ENCODE data around the gene BLVRA.

Gene BLVRA

GRCh38 chr7:43750016-43750887 is 8.2 kb upstream of the BLVRA start:
- no peak for DNase-seq

DNA sequence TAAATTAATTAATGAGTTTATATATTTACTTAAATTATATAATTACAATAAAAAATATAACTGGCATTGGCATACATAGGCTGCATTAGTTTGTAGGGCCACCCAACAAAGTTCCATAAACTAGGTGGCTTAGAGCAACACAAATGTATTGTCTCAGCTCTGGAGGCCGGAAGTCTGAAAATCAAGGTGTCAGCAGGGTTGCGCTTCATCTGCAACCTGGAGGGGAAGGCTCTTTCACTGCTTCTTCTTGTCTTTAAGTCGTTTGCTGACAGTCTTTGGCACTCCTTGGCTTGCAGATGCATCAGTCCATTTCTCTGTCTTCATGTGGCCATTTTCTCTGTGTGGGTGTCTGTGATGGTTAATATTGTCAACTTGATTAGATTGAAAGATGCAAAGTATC is 6.1 kb upstream of the BLVRA start:
- no peak for DNase-seq

DNA sequence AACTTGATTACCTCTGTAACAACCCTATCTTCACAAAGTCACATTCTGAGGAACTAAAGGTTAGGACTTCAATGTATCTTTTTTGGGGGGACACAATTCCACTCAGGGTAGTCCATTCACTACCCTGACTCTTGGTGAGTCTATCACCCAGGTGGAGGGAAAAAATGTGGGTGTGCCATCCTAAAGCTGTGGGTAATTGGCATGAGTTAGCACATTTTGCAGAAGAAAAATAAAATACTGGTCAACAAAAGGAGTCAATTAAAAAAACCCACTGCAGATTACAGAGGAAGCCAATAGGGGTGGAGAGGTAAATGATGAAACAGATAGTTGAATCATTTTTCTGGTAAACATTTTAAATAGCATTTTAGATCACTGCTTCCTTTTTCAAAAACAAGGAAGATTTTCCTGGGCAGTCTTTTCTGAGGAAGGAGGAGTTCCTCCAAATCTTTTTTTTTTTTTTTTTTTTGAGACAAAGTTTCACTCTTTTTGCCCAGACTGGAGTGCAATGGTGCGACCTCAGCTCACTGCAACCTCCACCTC is 5.1 kb upstream of the BLVRA start:
- no peak for DNase-seq

GRCh38 chr7:43753843-43754242 is 4.6 kb upstream of the BLVRA start:
- DNase-seq, result no peak

DNA sequence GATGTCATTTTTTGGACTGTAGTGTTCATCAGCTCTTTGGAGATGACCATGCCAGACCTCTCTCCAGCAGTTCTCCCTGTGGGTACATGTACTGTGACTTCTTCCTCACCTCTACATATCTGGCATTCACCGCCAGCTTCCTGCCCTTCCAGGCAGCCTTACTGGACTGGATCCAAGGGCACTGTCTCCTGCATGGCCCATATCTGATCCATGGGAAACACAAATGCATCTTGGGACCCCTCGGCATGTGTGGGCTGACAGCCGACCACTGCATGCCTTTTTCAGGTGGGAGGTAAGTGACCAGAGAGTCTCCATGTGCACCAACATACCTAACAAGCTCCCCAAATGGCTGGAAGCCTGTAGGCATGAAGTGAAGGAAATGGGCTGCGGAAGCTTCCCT is 3.9 kb upstream of the BLVRA start:
- no peak for DNase-seq

DNA sequence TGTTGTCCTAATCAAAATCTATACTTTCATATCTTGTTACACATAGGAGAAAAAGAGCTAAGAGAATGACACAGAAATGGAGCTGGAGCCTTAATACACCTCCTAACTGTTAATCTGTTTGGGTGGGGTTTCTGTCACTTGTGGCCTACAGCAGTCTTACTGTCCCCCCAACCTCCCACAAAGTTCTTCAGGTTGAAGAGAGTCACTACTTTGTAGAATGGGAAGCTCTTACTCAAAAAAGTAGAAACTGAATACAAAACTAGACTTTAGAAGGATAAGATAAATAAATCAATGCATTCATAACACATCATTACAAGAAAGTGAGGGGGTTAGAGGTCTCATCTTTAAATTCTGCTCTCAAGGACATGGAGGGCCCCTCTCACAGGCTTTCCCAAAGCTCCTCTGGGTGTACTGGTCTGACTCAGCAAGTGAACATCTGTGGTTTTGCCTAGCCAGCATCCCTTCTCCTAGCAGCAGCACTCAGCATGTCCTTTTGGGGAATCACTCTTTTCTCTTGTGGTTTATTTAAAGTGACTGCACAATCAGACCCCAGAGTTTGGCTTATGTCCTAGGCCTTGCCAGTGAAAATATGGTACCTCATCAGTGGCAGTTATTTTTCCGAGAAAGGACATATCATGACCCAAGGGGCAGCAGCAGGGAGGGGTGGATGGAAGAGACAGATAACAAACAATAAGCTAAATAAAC is 2.0 kb upstream of the BLVRA start:
- DNase-seq, result no peak

DNA sequence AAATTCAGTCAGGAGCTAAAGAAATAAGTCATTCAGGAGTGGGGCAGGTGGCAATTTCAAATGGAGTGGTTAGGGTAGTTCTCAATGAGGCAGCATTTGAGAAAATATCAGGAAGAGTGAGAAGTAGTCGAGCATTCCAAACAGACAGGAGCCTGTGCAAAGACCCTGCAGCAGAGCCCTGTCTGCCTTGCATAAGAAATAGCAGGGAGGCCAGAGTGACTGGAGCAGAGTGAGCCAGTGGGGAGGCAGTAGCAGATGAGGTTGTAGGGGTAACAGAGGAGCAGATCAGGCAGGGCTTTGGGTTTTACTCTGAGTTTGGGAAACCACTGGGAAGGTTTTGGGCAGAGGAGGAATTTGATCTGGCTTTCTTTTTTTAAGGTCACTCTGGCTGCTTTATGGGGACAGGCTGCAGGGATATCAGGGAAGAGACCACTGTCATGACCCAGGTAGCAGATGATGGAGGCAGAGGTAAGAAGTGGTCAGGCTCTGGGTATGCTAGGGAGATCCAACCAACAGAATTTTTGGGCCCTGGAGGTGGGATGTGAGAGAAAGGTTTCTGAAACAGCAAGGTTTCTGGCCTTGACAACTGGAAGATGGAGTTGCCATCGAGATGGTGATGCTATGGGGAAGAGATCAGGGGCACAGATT is 1.3 kb upstream of the BLVRA start:
- no peak for DNase-seq

GRCh38 chr7:43758822-43759683 is 573 bp downstream of the BLVRA start:
- peak; percentile 9 to 82 for DNase-seq

- no peak for DNase-seq
Measured at GRCh38 chr7:43760861-43761260, 2.4 kb downstream of the BLVRA start.

GRCh38 chr7:43761382-43761781 is 2.9 kb downstream of the BLVRA start:
- DNase-seq, result no peak

DNA sequence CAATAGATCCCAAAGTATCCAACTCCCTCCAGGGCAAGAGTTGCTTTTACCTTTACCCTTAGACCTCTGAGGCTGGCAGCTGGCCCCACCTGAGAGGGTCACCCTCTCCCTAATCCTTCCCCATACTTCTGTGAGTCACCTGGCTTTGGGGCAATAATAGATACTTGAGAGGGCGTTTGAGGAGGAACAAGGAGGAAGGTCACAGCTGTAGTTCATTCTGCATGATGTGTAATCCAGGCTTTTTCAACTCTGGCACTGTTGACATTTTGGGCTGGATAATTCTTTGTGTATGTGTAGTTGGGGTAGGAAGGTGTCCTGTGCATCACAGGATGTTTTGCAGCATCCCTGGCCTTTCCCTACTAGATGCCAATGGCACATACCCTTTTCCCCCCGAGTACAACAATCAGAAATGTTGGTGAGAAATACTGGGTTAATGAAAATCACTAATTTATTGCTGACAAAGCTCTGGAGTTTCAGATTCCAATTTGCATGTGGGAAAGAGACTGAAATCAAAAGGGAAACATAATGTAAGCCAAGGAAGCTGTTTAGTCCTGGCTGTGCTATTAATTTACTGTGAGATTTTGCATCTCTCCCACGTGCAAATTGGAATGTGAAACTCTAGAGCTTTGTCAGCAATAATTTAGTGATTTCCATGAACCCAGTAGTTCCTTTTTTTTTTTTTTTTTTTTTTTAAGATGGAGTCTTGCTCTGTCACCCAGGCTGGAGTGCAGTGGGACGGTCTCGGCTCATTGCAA is 3.6 kb downstream of the BLVRA start:
- DNase-seq, result peak in 1 of 2 experiments; percentile 40

DNA sequence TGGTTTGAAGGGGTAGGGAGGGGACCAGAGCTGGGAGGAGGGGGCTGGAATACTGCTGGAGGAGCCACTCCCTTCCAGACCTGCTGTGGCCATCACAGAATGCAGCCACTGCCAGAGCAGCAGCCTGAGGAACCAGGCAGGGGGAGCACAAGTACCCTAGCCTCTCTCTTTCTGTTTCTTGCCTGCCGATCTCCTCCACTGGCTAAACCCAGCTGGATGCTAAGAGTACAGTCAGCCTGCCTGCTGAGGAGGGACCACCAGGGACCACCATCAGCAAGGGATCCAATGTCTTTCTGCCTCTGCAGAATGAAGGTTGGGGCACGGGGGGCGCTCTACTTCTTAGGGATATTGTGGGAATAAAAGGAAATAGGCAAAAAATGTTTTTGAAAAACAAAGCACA is 4.7 kb downstream of the BLVRA start:
- DNase-seq, result no peak

DNA sequence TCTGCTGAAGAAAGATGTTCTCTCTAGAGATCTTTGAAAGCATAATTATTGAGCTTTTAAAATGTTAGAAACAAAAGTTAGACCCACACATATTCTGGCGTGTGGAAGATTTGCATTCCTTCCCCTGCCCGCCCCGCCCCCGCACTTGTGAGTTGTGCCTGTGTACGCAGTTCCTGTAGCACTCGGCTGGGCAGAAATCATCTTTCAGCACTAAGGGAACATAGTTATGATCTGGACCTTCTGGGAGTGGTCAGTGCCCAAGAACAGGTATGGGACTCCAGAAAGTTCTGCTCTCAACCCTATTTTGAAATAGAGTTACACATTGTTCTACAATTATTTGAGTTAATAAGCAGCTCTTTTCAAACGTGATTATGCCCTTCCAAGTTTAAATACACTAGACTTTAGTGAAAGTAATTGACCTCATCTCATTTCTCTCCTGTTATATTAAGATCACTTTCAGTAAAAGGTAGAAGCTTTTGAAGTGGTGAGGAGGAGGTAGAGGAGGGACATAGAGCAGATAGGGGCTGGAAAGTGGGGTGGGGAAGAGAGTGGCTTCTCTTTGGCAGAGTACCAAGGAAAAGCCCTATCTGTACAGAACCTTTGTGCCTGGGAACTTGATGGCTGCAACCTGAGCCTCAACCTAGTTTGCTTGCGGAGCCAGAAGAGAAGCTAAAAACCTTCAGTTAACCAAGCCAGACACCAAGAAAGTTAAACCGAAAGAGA is 5.7 kb downstream of the BLVRA start:
- peak; percentile 11 to 68 for DNase-seq

DNA sequence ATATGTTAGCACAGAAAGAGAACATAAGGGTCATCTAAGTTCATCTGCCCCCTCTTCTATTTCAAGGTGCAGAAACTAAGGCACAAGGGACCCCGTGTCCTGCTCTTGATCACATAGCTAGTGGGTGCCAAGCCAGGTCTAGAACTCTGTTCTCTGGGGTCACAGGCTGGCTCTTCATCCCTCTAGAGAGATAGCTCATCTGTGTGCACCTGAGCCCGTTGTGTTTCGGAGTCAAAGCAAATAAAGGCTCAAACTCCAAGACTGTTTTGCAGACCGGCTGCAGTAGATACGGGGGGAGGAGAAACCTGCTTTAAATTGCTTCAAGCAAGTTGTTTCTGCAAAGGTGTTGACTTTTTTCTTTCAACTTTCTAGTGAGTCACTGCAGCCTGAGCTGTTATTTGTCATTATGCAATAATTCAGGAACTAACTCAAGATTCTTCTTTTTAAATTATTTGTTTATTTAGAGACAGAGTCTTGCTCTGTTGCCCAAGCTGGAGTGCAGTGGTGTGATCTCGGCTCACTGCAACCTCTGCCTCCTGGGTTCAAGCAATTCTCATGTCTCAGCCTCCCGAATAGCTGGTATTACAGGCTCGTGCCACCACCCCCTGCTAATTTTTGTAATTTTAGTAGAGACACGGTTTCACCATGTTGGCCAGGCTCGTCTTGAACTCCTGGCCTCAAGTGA is 6.5 kb downstream of the BLVRA start:
- no peak for DNase-seq

DNA sequence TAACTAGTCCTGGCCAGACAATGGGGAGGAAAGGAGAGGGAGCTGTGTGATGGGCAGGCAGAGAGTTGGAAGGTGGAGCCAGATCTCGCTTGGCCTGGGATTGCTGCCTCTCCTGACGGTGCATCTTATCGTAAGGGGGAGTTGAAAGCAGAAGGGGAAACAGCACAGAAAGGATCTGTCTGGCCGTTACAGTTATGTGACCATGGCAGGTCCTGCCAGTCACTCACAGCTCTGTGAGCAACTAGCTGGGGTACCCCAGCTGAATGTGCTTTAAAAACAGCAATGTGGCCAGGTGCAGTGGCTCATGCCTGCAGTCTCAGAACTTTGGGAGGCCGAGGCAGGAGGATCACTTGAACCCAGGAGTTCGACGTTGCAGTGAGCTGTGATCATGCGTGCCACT is 8.1 kb downstream of the BLVRA start:
- DNase-seq, result no peak

DNA sequence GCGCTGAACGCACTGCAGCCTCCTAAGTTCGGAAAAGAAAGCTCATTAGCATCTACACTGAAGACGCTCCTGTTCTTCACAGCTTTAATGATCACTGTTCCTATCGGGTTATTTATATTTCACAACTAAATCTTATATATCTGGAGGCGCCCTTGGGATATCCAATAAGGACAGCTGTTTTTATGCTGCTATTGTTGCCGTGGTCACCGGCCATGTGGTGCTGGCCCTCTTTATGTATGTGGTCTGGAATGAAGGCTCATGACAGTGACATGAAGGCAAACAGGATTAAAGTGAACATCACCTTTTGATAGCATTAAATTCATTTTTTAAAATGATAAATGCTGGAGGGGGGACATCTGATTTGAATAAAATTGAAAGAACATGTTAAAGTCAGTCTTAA is 8.8 kb downstream of the BLVRA start:
- DNase-seq, result no peak

GRCh38 chr7:43768201-43768886 is 9.9 kb downstream of the BLVRA start:
- DNase-seq, result no peak

- no peak for DNase-seq
Measured at GRCh38 chr7:43768887-43769272, 10.4 kb downstream of the BLVRA start.

- no peak for DNase-seq
Measured at GRCh38 chr7:43769281-43769680, 10.8 kb downstream of the BLVRA start.

Data from NCI-H526 (cell line).